A673 (cell line): ENCODE results near the gene ZHX3.

Experiments used
- EZH2 ChIP-seq: fragments of 200-600 bp; sonication (generic); IDR thresholded peaks from 2 replicates; pipeline ENCODE4 v1.6.1; 2017; ENCODE audit warnings: borderline replicate concordance, low read depth, mild to moderate bottlenecking, mixed read lengths, antibody characterized with exemption, low read length; ENCODE audit not compliant: poor library complexity, severe bottlenecking
- TF ChIP-seq, protein P1 (sequence below): fragments of 300-800, 200-600 bp; sonication (generic); conservative IDR thresholded peaks from 2 replicates; pipeline ENCODE4 v1.5.1; 2017; ENCODE audit warnings: low read depth, mild to moderate bottlenecking, antibody characterized with exemption, low read length, moderate library complexity, mixed read lengths

DNA sequence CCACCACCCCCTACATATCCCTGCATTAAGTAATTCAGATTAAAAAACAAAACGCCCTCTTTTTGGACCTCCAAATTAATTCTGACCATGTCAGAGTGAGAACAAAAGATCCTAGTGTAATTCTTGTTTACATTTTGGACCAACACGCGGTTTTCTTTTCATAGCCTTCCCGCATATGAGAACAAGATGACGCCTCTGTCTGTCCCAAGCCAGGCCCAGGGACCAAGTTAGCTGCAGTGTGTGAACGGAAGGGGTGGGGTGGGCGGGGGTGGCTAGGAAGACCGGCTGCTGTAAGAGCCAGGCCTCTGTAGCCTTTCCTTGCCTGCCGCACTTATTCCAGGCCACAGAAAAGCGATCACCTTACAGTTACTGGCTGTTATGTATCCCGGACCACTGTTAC is 112.2 kb downstream of the ZHX3 start:
- TF ChIP-seq, protein P1, sequence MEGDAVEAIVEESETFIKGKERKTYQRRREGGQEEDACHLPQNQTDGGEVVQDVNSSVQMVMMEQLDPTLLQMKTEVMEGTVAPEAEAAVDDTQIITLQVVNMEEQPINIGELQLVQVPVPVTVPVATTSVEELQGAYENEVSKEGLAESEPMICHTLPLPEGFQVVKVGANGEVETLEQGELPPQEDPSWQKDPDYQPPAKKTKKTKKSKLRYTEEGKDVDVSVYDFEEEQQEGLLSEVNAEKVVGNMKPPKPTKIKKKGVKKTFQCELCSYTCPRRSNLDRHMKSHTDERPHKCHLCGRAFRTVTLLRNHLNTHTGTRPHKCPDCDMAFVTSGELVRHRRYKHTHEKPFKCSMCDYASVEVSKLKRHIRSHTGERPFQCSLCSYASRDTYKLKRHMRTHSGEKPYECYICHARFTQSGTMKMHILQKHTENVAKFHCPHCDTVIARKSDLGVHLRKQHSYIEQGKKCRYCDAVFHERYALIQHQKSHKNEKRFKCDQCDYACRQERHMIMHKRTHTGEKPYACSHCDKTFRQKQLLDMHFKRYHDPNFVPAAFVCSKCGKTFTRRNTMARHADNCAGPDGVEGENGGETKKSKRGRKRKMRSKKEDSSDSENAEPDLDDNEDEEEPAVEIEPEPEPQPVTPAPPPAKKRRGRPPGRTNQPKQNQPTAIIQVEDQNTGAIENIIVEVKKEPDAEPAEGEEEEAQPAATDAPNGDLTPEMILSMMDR = no peak
- TF ChIP-seq EZH2 = no peak
